GM18505 (cell line): Measurements from ENCODE around the gene ASMTL.

Experiments used
- ATAC-seq: cut with Tn5 transposase; IDR thresholded peaks from one replicate; pipeline ENCODE4 v1.9.1; 2021; ENCODE audit not compliant: unreplicated experiment
- POLR2A ChIP-seq: IDR thresholded peaks from 4 replicates; pipeline ENCODE4 v1.6.1; 2011; ENCODE audit warnings: borderline replicate concordance; ENCODE audit not compliant: insufficient read depth, insufficient read length; ENCODE audit errors: extremely low read depth

The ASMTL gene

DNA sequence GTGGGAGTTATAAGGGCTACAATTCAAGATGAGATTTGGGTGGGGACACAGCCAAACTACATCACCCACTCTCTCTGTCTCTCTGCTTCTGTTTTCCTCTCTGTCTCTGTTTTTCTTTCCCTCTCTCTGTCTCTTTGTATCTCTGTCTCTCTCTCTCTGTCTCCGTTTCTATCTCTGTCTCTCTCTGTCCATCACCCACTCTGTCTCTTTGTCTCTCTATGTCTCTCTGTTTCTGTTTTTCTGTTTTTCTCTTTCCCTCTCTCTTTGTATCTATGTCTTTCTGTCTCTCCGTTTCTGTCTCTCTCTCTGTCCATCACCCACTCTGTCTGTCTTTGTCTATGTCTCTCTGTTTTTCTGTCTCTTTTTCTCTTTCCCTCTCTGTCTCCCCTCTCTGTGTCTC is 90.8 kb downstream of the ASMTL start:
- TF ChIP-seq POLR2A, result no peak
- ATAC-seq, result no peak

DNA sequence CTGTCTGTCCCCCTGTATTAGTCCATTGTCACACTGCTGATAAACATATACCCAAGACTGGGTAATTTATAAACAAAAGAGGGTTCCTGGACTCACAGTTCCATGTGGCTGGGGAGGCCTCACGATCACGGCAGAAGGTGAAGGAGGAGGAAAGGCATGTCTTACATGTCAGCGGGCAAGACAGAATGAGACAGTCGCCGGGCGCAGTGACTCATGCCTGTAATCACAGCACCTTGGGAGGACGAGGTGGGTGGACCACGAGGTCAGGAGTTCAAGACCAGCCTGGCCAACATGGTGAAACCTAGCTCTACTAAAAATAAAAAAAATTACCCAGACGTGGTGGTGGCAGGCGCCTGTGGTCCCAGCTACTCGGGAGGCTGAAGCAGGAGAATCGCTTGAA is 91.4 kb downstream of the ASMTL start:
- no peak for ATAC-seq
- no peak for TF ChIP-seq POLR2A

DNA sequence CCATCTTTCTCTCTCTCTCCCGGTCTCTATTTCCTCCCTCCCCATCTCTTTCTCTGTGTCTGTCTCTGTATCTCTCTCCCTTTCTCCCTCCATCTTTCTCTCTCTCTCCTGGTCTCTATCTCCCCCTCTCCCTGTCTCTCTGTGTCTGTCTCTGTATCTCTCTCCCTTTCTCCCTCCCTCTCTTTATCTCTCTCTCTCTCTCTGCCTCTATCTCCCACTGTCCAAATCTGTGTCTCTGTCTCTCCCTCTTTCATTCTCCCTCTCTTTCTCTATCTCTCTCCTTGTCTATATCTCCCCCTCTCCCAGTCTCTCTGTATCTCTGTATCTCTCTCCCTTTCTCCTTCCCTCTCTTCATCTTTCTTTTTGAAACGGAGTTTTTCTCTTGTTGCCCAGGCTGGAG is 92.5 kb downstream of the ASMTL start:
- no peak for TF ChIP-seq POLR2A
- ATAC-seq, result no peak

DNA sequence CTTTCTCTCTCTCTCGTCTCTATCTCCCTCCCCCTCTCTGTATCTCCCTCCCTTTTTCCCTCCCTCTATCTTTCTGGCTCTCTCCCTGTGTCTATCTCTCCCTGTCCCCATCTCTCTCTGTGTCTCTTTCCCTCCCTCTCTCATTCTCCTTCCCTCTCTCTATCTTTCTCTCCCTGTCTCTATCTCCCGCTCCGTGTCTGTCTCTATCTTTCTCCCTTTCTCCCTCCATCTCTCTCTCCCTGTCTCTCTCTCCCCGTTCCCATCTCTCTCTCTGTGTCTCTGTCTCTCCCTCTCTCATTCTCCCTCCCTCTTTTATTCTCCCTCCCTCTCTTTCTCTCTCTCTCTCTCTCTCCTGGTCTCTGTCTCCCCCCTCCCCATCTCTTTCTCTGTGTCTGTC is 93.2 kb downstream of the ASMTL start:
- no peak for TF ChIP-seq POLR2A
- ATAC-seq, result no peak

DNA sequence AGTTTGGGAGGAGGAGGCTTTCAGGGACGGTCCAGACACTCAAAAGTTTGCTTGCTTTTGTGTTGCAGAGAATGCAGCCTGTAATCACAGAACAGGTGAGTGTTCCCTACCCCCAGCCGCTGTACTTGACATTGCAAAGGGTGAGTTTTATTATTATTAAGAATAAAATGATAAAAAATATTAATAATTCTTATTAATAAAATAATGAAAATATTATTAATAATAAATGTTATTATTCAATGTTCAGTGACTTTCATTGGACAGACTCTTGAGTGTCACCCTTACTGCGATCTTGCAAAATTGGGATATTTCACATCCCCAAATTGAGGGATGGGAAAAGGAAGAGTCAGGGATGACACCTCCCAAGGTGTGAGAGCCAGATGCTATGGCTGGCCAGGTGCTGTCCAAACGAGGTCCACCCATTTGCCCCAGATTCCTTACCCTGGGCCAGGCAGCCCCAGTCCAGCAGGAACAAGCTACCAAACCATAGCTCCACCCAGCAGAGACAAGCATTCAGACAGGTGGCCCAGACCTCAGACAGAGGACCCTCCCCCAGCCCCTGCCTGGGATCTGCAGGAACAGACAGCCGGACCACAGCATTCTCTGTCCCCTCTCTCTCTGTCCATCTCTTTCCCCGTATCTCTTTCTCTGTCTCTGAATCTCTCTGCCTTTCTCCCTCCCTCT is 93.8 kb downstream of the ASMTL start:
- ATAC-seq, result no peak
- TF ChIP-seq POLR2A, result no peak

DNA sequence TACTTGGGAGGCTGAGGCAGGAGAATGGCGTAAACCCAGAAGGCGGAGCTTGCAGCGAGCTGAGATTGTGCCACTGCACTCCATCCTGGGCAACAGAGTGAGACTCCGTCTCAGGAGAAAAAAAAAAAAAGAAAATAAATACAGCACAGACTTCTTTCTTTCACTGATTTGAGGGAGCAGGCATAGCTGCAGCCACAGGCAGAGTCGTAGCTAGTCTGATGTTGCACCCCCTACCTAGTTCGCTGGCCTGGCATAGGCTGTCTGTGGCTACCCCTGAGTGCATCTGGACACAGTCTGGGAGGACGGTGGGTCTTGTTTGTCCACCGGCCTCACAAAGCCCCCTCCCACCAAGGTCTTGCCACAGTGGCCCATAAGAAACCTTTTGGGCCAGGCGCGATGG is 94.7 kb downstream of the ASMTL start:
- no peak for ATAC-seq
- no peak for TF ChIP-seq POLR2A

DNA sequence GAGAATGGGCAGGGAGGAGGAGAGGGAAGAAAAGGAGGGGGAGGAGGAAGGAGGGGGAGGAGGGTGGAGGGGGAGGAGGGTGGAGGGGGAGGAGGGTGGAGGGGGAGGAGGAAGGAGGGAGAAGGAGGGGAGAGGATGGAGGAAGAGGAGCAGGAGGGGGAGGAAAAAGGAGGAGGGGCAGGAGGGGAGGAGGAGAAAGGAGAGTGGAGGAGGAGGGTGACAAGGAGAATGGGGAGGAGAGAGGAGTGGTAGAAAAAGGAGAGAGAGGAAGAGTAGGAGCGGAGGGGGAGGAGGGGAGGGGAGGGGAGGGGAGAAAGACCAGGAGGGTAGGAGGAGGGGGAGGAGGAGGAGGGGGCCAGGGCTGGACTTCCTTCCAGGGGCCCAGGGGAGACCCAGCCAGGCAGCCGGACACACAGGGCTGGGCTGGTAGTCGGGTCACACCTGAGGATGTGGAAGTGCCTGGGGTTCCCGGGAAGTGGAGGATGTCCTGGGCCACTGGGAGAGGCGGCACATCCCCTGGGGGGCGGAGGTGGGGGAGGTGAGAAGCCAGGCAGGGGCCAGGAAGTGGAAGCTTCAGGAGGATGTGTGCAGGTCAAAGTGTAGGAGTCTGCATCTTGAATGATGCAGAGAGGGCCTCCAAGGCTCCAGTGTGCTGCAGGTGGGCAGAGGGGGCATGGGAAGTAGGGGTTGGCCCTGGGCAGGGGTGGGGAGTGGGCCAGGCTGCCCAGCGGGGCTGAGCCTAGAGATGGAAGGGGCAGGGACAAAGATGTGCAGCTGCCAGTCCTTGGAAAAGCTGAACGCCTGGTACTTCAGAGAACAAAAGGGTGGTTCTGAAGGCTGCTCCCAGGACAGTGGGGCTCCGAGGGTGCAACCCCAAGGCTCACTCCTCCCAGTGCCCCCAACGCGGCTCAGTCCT is 97.3 kb downstream of the ASMTL start:
- no peak for ATAC-seq
- no peak for TF ChIP-seq POLR2A

DNA sequence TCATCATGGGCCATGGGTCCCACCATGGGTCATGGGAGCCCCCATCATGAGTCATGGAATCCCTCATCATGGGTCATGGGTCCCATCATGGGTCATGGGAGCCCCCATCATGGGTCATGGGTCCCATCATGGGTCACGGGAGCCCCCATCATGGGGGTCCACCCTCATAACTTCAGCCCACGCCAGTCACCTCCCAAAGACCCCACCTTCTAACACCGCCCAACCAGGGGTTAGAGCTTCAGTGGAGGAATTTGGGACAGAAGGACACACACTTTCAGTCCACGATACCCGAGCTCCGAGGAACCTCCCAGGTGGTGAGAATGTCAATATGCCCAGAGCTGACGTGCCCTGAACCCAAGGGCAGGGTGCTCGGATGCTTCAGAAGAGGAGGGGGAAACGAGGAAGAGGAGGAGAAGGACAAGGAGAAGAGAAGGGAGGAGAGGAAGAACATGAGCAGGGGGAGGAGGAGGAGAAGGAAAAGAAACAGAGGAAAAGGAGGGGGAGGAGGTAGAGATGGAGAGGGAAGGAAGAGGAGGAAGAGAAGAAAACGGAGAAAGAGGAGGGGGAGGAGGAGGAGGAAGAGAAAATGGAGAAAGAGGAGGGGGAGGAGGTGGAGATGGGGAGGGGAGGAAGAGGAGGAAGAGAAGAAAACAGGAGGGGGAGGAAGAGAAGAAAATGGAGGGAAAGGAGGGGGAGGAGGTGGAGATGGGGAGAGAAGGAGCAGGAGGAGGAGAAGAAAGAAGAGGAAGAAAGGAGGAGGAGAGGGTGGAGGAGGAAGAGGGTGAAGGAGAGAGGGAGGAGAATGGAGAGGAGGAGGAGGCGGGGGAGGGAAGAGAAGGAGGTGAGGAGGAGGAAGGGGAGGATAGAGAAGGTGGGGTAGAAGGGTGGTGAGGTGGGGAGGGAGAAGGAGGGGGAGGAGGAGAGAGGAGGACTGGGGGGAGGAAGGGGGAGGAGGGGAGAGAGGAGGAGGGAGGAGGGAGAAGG is 98.4 kb downstream of the ASMTL start:
- no peak for ATAC-seq
- no peak for TF ChIP-seq POLR2A
